Muscle of leg (tissue), 11 donors: ENCODE measurements around the gene CUX1. TPM values are rescaled to one million over a fixed set of nuclear protein-coding genes. Genes with fewer than 3 reads are reported as not detected.
"Not testable (repeated sequence)": the region's sequence is repeated elsewhere in the genome, so short reads cannot be mapped to it uniquely, and the experiment has no call there.

Experiments used
- DNase-seq: peaks from one replicate; pipeline ENCODE4 v3.0.0; 2013
- H3K27ac ChIP-seq: one replicate; pipeline ENCODE4 v1.5.1; 2013; ENCODE audit warnings: mild to moderate bottlenecking, low read length, control low read depth
- H3K27me3 ChIP-seq: one replicate; pipeline ENCODE4 v1.6.1; 2013; ENCODE audit warnings: low read length; ENCODE audit not compliant: control insufficient read depth, insufficient read depth
- H3K36me3 ChIP-seq: one replicate; pipeline ENCODE4 v1.6.1; 2013; ENCODE audit warnings: low read length; ENCODE audit not compliant: control insufficient read depth, insufficient read depth
- H3K4me1 ChIP-seq: one replicate; pipeline ENCODE4 v1.6.1; 2013; ENCODE audit warnings: low read length; ENCODE audit not compliant: control insufficient read depth, insufficient read depth
- H3K4me3 ChIP-seq: one replicate; pipeline ENCODE4 v1.5.1; 2013; ENCODE audit warnings: low read length, control low read depth
- H3K9me3 ChIP-seq: replicated peaks from 2 replicates; pipeline ENCODE4 v1.6.1; 2013; ENCODE audit warnings: low read depth, low read length; ENCODE audit not compliant: control insufficient read depth
- WGBS: methylation state at CpG from one replicate; pipeline ENCODE4 v1.1.5; 2013; ENCODE audit warnings: missing lambda C conversion rate; ENCODE audit not compliant: insufficient coverage; 5-methylcytosine and 5-hydroxymethylcytosine counted together
- polyA plus RNA-seq, 8 donors: library from polyadenylated mRNA; unstranded; fragments of 120-200 nt; gene quantifications; one replicate each; pipeline versions ENCODE4 v1.2.1 to v1.2.3, GENCODE V29; 2013; ENCODE audit warnings: inconsistent platforms in 1 of 8, low replicate concordance in 1 of 8; ENCODE audit not compliant: insufficient read length in 8 of 8, insufficient read depth in 1 of 8
- total RNA-seq: library from RNA; stranded (reverse); fragments of 120-200 nt; gene quantifications from one replicate; pipeline ENCODE4 v1.2.4, GENCODE V29; 2013

Gene CUX1
- total and polyA plus RNA-seq, 9 donors, result 29.4 to 46.9 (median 40.8) TPM

DNA sequence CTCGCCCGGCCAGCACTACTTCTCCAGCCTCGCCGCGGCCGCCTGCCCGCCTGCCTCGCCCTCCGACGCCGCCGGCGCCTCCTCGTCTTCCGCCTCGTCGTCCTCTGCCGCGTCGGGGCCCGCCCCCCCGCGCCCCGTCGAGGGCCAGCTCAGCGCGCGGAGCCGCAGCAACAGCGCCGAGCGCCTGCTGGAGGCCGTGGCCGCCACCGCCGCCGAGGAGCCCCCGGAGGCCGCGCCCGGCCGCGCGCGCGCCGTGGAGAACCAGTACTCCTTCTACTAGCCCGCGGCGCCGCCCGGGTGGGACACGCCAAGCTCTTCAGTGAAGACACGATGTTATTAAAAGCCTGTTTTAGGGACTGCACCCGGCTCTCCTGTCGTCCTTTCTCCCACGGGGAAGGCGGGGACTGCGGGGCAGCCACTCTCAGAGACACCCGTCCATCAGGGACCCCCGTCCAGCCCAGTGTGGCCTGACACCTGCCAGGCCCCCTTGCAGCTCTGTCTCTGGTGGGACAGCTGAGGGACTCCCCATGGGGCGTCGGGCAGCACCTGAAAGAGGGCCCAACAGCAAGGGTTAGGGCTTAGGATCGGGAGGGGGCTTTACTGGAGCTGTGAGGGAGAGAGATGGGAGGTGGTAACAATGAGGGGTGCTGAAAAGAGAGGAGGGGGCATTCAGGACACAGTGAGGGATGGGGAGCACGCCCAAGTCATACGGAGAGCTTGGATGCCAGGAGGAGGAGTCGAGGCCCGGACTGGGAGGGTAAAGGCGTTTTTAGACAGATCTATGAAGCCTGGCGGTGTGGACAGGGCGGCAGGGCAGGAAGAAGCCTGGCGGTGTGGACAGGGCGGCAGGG lies 504.1 kb downstream of the CUX1 start:
- H3K27me3 ChIP-seq, result no peaks in the 10 kb centered on the region
- no peaks in the 10 kb centered on the region for H3K9me3 ChIP-seq
- peaks cover 27% of the 10 kb centered on the region for H3K36me3 ChIP-seq
- peaks cover 7% of the 10 kb centered on the region for H3K4me1 ChIP-seq
- DNase-seq, result peak; percentile 36
- no peak overlapping the region for H3K4me3 ChIP-seq
- H3K27ac ChIP-seq, result no peak overlapping the region
- 21% methylated on average over 72 of the region's 73 CpGs for WGBS

DNA sequence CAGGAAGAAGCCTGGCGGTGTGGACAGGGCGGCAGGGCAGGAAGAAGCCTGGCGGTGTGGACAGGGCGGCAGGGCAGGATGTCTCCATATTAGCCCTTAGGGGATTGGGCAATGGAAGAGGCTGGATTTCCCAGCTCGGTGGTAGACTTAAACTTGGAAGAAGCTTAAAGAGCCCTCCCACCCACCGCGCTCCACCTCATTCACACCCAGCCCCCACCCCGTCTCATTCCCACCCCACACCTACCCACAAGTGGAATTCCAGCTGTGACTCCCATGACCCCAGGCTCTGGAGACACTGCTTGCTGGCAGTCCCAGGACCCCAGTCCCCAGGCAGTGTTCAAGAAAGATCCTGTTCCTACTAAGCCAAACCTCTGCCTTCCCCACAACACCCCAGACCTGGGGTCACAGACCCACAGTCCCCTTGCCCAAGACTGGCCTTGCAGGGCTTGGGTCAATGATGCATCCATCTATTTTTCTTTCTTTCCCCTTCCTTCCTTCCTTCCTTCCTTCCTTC lies 504.8 kb downstream of the CUX1 start:
- Histone ChIP-seq H3K4me1 (peaks cover 7% of the 10 kb centered on the region), H3K27ac (no peak overlapping the region), H3K36me3 (peaks cover 26% of the 10 kb centered on the region), H3K4me3 (no peak overlapping the region), H3K27me3 (no peaks in the 10 kb centered on the region), H3K9me3 (no peaks in the 10 kb centered on the region)
- no peak for DNase-seq
- 63% methylated on average over 2 of the region's 8 CpGs for WGBS

DNA sequence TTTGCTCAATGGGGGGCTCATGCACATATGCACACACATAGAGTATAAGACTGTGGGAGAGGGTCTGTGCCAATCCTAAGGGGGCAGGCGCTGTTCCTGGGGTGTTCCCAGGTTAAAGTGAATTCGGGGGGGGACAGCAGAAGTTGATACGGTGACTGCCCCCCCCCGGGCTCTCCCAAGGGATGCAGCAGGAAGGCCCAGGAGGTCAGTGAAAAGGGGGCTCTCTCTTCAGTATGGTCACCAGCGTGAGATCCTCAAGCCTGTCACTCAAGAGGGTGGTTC lies 506.4 kb downstream of the CUX1 start:
- 84% methylated on average over 5 of the region's 5 CpGs for WGBS

DNA sequence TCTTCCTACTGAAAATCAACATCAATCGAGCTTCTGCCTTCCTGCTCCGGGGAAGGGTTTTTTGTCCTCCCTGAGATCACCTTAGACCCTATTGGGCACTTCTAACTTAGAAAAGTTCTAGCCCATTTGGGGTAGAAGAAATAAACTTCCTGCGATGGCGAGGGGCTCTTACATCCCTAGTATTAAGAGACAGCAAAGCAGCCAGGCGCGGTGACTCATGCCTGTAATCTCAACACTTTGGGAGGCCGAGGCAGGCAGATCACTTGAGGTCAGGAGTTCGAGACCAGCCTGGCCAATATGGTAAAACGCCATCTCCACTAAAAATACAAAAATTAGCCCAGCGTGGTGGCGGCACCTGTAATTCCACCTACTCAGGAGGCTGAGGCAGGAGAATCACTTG lies 507.7 kb downstream of the CUX1 start:
- H3K27ac ChIP-seq, H3K27me3 ChIP-seq, DNase-seq, H3K4me1 ChIP-seq, H3K9me3 ChIP-seq, H3K4me3 ChIP-seq: not testable (repeated sequence)
- H3K36me3 ChIP-seq, result peaks cover 13% of the 10 kb centered on the region
- 100% methylated on average over 3 of the region's 11 CpGs for WGBS

More for the DNA sequence above, 506.4 kb downstream of the CUX1 start:
- H3K4me1 ChIP-seq, result peaks cover 7% of the 10 kb centered on the region
- peaks cover 17% of the 10 kb centered on the region for H3K36me3 ChIP-seq
- no peaks in the 10 kb centered on the region for H3K27me3 ChIP-seq
- no peak overlapping the region for H3K4me3 ChIP-seq
- H3K27ac ChIP-seq, result no peak overlapping the region
- H3K9me3 ChIP-seq, result no peaks in the 10 kb centered on the region
- no peak for DNase-seq

DNA sequence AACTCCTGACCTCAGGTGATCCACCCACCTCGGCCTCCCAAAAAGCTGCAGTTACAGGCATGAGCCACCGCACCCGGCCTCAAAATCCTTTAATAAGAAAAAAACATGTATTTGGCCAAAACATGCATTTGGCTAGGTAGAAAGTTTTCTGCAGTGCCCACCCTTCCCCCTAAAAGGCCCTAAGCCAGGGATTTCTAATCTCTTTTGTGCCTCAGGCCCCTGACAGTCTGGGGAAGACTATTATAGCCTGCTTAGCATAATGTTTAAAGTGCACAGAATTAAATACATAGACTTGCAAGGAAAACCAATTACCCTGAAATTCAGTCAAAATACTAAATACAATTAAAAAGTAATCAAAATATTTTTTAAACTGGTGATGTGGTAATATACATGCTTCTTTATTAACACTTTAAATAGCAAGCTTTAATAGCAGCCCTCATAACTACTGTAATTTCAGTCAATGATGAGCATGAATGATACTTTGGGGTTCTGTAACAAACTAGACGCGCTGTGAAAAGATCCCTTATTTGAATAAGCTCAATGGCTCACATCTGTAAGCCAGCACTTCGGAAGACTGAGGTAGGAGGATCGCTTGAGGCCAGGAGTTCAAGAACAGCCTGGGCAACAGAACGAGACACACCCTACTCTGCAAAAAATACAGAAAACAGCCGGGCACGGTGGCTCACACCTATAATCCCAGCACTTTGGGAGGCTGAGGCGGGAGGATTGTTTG lies 508.9 kb downstream of the CUX1 start:
- Histone ChIP-seq H3K9me3 (no peaks in the 10 kb centered on the region), H3K27me3 (no peaks in the 10 kb centered on the region), H3K4me1 (peaks cover 2% of the 10 kb centered on the region), H3K27ac (no peak overlapping the region), H3K4me3 (no peak overlapping the region), H3K36me3 (peaks cover 5% of the 10 kb centered on the region)
- whole genome bisulfite sequencing, result 87% methylated on average over 4 of the region's 11 CpGs
- DNase-seq, result no peak

DNA sequence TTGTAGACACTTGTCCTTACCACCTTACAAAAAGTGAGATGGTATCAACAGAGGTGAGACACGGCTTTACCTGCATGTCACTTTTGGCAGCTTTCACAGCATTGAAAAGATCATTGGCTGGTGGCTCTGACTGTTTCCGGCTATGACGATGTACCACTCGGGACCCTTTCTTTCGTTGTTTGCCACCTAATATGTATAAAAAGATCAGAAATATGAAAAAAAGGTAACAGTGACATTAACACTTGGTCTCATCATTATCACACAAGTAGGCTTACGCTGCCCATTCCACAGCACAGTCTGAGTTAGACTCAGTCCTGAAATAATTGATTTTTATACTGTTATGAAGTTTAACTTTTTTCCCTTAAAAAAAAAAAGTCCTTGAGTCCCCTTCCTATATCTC lies 509.8 kb downstream of the CUX1 start:
- H3K36me3 ChIP-seq, H3K9me3 ChIP-seq, H3K27me3 ChIP-seq, H3K27ac ChIP-seq, H3K4me3 ChIP-seq, DNase-seq, H3K4me1 ChIP-seq: not testable (repeated sequence)
- 88% methylated on average over 1 of the region's 6 CpGs for WGBS

DNA sequence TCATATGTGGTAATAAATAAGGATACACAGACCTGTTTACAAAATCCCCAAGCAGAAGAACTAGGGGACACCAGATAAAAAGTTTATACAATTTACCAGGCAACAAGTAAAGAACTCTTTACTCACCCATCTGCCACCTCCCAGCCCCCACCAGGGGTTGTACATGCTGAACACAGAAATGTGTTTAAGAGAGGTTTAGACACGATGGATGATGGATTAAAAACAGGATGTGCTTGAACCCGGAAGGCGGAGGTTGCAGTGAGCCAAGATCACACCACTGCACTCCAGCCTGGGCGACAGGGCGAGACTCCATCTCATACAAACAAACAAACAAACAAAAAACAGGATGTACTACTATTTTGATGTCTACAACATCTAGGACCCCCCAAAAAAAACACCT lies 511.4 kb downstream of the CUX1 start:
- not testable (repeated sequence) for H3K4me1 ChIP-seq, H3K27me3 ChIP-seq
- no CpG with 5 or more reads among the region's 5 CpGs for WGBS

DNA sequence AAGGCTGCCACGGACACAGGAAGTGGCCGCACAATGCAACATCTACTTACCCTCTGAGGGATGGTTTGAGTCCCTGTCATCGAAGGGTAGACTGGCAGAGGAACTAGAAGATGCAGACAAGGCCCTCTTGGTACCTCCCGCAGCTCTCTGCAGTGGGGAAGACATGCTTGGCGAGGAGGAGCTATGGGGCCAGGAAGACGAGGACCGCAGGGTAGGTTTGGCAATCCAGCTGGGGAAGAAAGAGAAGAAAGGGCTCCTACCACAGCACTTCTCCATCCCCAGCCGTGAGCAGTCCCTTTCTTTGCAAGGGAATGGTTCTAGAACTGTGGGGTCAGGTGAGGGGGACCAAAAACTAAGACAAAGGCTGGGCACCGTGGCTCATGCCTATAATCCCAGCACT lies 511.9 kb downstream of the CUX1 start:
- H3K9me3 ChIP-seq, H3K4me1 ChIP-seq, H3K27ac ChIP-seq, DNase-seq, H3K36me3 ChIP-seq, H3K27me3 ChIP-seq, H3K4me3 ChIP-seq: not testable (repeated sequence)
- 85% methylated on average over 2 of the region's 9 CpGs for WGBS

More for the DNA sequence above, 511.4 kb downstream of the CUX1 start:
- not testable (repeated sequence) for DNase-seq, H3K4me3 ChIP-seq, H3K9me3 ChIP-seq, H3K27ac ChIP-seq, H3K36me3 ChIP-seq

DNA sequence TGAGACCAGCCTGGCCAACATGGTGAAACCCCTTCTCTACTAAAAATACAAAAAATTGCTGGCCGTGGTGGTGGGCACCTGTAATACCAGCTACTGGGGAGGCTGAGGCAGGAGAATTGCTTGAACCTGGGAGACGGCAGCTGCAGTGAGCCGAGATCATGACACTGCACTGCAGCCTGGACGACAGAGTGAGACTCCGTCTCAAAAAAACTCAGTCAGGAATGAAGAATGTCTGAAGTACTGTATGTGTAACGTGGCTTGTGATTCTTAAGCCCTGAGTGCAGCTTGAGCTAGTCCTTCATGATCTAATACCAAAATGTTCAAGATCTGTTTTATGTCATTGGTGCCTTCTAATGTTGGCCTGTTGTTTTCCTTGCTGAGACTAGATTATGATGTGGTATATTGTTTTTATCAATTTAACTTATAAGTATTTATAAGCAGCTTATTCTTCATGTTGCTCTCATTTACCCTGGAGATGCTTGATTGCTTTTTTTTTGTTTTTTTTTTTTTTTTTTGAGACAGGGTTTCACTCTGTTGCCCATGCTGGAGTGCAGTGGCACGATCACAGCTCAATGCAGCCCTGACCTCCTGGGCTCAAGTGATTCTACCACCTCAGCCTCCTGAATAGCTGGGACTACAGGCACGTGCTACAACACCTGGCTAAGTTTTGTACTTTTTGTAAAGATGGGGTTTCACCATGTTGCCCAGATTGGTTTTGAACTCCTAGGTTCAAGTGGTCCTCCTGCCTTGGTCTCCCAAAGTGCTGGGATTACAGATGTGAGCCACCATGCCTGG lies 513.4 kb downstream of the CUX1 start:
- H3K9me3 ChIP-seq, H3K4me1 ChIP-seq, H3K27me3 ChIP-seq, H3K36me3 ChIP-seq, H3K27ac ChIP-seq, H3K4me3 ChIP-seq, DNase-seq: not testable (repeated sequence)
- WGBS, result 82% methylated on average over 7 of the region's 8 CpGs
